ENCODE measurements around the gene RLBP1.

RLBP1 gene

DNA sequence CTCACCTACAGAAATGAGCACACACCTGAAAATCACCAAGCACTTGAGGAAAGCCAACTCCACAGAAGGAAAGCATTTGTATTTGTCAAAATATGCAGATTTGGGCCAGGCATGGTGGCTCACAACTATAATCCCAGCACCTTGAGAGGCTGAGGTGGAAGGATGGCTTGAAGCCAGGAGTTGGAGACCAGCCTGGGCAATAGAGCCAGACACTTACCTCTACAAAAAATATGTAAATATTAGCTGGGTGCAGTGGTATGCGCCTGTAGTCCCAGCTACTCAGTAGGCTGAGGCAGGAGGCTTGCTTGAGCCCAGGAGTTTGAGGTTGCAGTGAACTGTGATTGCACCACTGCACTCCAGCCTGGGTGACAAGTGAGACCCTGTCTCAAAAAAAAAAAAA is 12.3 kb downstream of the RLBP1 start:
- no peak overlapping the region for H3K4me3 ChIP-seq (ENCODE audit: low read depth, low read length)
- TF ChIP-seq, protein P1, sequence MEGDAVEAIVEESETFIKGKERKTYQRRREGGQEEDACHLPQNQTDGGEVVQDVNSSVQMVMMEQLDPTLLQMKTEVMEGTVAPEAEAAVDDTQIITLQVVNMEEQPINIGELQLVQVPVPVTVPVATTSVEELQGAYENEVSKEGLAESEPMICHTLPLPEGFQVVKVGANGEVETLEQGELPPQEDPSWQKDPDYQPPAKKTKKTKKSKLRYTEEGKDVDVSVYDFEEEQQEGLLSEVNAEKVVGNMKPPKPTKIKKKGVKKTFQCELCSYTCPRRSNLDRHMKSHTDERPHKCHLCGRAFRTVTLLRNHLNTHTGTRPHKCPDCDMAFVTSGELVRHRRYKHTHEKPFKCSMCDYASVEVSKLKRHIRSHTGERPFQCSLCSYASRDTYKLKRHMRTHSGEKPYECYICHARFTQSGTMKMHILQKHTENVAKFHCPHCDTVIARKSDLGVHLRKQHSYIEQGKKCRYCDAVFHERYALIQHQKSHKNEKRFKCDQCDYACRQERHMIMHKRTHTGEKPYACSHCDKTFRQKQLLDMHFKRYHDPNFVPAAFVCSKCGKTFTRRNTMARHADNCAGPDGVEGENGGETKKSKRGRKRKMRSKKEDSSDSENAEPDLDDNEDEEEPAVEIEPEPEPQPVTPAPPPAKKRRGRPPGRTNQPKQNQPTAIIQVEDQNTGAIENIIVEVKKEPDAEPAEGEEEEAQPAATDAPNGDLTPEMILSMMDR (IDR thresholded peaks at IDR 0.05; ENCODE audit: low read depth, low read length) = no peak
- TF ChIP-seq MYC (IDR thresholded peaks at IDR 0.05; ENCODE audit: low read depth, low read length) = no peak
- no peak for TF ChIP-seq POLR2A (IDR thresholded peaks at IDR 0.05; ENCODE audit: extremely low read depth, insufficient read length)
- TF ChIP-seq, protein P2, sequence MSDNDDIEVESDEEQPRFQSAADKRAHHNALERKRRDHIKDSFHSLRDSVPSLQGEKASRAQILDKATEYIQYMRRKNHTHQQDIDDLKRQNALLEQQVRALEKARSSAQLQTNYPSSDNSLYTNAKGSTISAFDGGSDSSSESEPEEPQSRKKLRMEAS (IDR thresholded peaks at IDR 0.05; ENCODE audit: low read depth, low read length) = no peak
- no peak for DNase-seq (ENCODE audit: low read depth)

DNA sequence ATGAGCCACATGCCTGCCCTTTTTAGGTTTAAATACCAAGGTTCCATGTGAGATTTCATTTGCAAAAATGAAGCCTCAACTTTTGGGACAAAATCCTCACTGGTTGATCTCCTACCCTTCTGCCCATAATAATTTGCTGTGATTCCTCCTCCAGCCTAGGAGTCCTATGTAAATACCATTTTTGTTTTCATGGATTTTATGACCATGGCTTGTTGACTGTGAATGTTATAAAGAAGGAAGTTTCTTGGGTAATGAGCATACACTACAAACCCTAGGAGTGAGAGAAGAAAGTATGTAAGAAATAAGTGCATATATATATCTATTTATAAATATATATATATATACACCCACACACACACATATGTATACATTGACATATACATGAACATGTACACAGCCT is 13.1 kb downstream of the RLBP1 start:
- no peak for TF ChIP-seq MYC (IDR thresholded peaks at IDR 0.05; ENCODE audit: low read depth, low read length)
- TF ChIP-seq, protein P1 (IDR thresholded peaks at IDR 0.05; ENCODE audit: low read depth, low read length) = no peak
- TF ChIP-seq, protein P2 (IDR thresholded peaks at IDR 0.05; ENCODE audit: low read depth, low read length) = no peak
- H3K4me3 ChIP-seq (ENCODE audit: low read depth, low read length) = no peak overlapping the region
- no peak for DNase-seq (ENCODE audit: low read depth)

DNA sequence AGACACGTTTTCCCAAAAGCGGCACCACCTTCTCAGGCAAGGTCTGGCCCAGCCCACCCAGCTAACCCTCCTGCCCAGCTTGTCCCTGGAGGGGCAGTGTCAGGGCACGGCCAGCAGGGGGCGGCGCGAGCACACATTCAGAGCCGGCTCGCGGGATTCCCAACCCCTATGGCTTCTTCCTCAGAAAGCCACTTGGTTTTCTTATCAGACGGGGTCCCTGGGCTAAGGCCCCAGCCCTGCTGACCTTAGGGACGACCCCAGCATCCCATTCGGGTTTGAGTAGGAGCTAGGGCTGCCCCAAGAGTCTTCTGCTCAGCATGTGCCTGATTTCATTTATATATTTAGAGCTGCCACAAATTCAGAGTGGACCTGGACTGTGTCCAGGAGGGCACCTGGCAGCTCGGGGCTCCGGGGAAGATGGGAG is 14.5 kb downstream of the RLBP1 start:
- no peak overlapping the region for H3K4me3 ChIP-seq (ENCODE audit: low read depth, low read length)
- TF ChIP-seq, protein P2 (IDR thresholded peaks at IDR 0.05; ENCODE audit: low read depth, low read length) = no peak
- no peak; the same call in 1 of the 2 replicates for TF ChIP-seq MYC (IDR thresholded peaks at IDR 0.05; ENCODE audit: low read depth, low read length)
- TF ChIP-seq, protein P1 (IDR thresholded peaks at IDR 0.05; ENCODE audit: low read depth, low read length) = peak; percentile 96
- peak; percentile 81 for DNase-seq (ENCODE audit: low read depth)

DNA sequence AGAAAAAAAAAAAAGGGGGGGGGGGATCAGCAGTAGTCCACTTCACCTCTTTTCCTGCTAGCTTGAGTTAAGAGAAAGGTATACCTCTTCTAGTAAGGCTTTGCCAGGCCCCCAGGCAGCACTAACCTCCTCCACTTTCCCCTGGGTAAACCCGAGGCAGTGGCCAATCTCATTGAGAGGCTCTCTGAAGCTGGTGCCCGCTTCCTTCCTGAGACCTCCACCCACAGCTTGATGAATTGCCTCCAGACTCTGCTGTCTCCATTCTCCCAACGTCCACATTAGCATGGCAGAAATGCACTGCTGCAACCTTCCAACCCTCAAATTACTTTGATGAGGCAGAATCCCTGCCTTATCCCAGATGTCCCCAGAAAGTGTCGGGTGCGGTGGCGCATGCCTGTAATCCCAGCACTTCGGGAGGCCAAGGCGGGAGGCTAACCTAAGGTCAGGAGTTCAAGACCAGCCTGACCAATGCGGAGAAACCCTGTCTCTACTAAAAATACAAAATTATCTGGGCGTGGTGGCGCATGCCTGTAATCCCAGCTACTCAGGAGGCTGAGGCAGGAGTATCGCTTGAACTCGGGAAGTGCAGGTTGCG is 15.3 kb downstream of the RLBP1 start:
- peak; percentile 19 for DNase-seq (ENCODE audit: low read depth)
- TF ChIP-seq MYC (IDR thresholded peaks at IDR 0.05; ENCODE audit: low read depth, low read length) (no peak), POLR2A (IDR thresholded peaks at IDR 0.05; ENCODE audit: extremely low read depth, insufficient read length) (no peak)
- TF ChIP-seq, protein P1 (IDR thresholded peaks at IDR 0.05; ENCODE audit: low read depth, low read length) = no peak
- TF ChIP-seq, protein P2 (IDR thresholded peaks at IDR 0.05; ENCODE audit: low read depth, low read length) = no peak

DNA sequence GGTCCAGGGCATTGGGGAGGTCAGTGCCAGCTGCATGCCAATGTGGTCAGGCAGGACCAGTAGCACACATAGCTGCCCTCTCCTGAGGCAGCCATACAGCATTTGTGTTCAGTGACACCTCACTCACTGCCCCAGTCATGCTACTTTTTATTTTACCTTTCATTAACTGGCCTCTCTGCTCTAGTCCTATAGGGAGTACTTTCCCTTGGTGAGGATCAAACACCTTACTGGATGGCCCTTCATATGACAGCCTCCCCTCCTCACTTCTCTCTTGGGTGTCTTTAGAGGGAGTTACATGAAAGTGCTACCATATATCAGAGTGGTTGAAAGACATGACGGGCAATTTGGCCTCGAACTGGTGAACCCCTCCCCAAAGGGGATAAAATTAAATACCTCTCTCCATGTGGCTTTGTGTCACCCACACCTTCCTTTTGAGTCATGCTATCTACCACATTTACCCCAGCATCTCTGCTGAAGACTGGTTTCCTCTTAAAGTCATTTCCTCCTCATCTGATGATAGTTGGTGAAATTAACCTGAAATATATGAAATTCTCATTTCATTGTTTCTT is 17.6 kb downstream of the RLBP1 start:
- DNase-seq (ENCODE audit: low read depth) = peak; percentile 18
- TF ChIP-seq POLR2A (IDR thresholded peaks at IDR 0.05; ENCODE audit: extremely low read depth, insufficient read length) (no peak), MYC (IDR thresholded peaks at IDR 0.05; ENCODE audit: low read depth, low read length) (no peak)
- TF ChIP-seq, protein P1 (IDR thresholded peaks at IDR 0.05; ENCODE audit: low read depth, low read length) = no peak
- TF ChIP-seq, protein P2 (IDR thresholded peaks at IDR 0.05; ENCODE audit: low read depth, low read length) = no peak
- H3K4me3 ChIP-seq (ENCODE audit: low read depth, low read length) = no peak overlapping the region

More for the DNA sequence above, 15.3 kb downstream of the RLBP1 start:
- H3K4me3 ChIP-seq (ENCODE audit: low read depth, low read length) = no peak overlapping the region
